SU-DHL-6 (cell line): ENCODE measurements around the gene SLC45A3.
A peak's percentile ranks its signal among the peaks of the same experiment; 100 is the strongest.

Source experiments
- H2AFZ ChIP-seq: fragments of 200-600 bp; sonication (generic); 2 replicates; pipeline ENCODE4 v1.6.1; 2014; ENCODE audit warnings: low read depth, mild to moderate bottlenecking, moderate library complexity, mixed read lengths, antibody characterized with exemption, low read length; ENCODE audit not compliant: severe bottlenecking
- H3F3A ChIP-seq: fragments of 200-600 bp; shearing (Covaris generic); 2 replicates; pipeline ENCODE4 v1.6.0; 2016; ENCODE audit warnings: antibody characterized with exemption, mild to moderate bottlenecking; ENCODE audit not compliant: insufficient read depth
- H3K27ac ChIP-seq: fragments of 200-600 bp; sonication (generic); 2 replicates; pipeline ENCODE4 v1.5.1; 2016; ENCODE audit warnings: low read depth, mild to moderate bottlenecking, low read length, moderate library complexity, mixed read lengths
- H3K27me3 ChIP-seq: fragments of 200-600 bp; sonication (generic), shearing (Covaris generic); 2 replicates; pipeline ENCODE4 v1.6.0; 2014; ENCODE audit warnings: mild to moderate bottlenecking, low read length
- H3K36me3 ChIP-seq: fragments of 200-600 bp; sonication (generic); 2 replicates; pipeline ENCODE4 v1.6.1; 2014; ENCODE audit warnings: mild to moderate bottlenecking, low read length, mixed read lengths
- H3K4me2 ChIP-seq: fragments of 300-600, 200-600 bp; shearing (Covaris generic), sonication (generic); 2 replicates; pipeline ENCODE4 v1.6.0; 2014; ENCODE audit warnings: low read length, low read depth, mild to moderate bottlenecking; ENCODE audit not compliant: poor library complexity, severe bottlenecking
- H3K4me3 ChIP-seq: fragments of 200-600 bp; sonication (generic); 2 replicates; pipeline ENCODE4 v1.5.1; 2014; ENCODE audit warnings: antibody characterized with exemption, low read length, mild to moderate bottlenecking, mixed read lengths; ENCODE audit not compliant: insufficient read depth, poor library complexity, severe bottlenecking
- H3K79me2 ChIP-seq: fragments of 200-600 bp; sonication (generic); 2 replicates; pipeline ENCODE4 v1.6.1; 2014; ENCODE audit warnings: mild to moderate bottlenecking, low read length, moderate library complexity; ENCODE audit not compliant: insufficient read depth
- H3K9ac ChIP-seq: fragments of 200-600 bp; sonication (generic); 2 replicates; pipeline ENCODE4 v1.7.0; 2014; ENCODE audit warnings: mild to moderate bottlenecking, low read length
- H3K9me2 ChIP-seq: fragments of 200-600 bp; sonication (generic); replicated peaks from 2 replicates; pipeline ENCODE4 v1.6.1; 2014; ENCODE audit warnings: low read length; ENCODE audit not compliant: insufficient read depth
- H3K9me3 ChIP-seq: fragments of 200-600 bp; sonication (generic); 2 replicates; pipeline ENCODE4 v1.6.1; 2014; ENCODE audit warnings: low read length, mixed read lengths; ENCODE audit not compliant: insufficient read depth
- H4K20me1 ChIP-seq: fragments of 200-600 bp; sonication (generic); 2 replicates; pipeline ENCODE4 v1.6.1; 2014; ENCODE audit warnings: low read depth, mild to moderate bottlenecking, antibody characterized with exemption, low read length, moderate library complexity, mixed read lengths
- CTCF ChIP-seq: fragments of 200-600 bp; sonication (generic); IDR thresholded peaks from one replicate; pipeline ENCODE4 v1.5.1; 2017; ENCODE audit warnings: antibody characterized with exemption, mild to moderate bottlenecking, low read length, moderate library complexity; ENCODE audit not compliant: insufficient read depth, poor library complexity, severe bottlenecking
- EZH2phosphoT487 ChIP-seq: fragments of 200-600 bp; sonication (generic), shearing (Covaris generic); conservative IDR thresholded peaks from 2 replicates; pipeline ENCODE4 v1.6.1; 2018; ENCODE audit warnings: mild to moderate bottlenecking, antibody characterized with exemption, low read length, moderate library complexity, mixed read lengths

Gene SLC45A3

GRCh38 chr1:205661429-205662134, 18.7 kb downstream of the SLC45A3 start:
- H3K9me2 ChIP-seq = no peaks in the 10 kb centered on the region
- peak overlapping the region; percentile 25; the same call in 1 of the 2 replicates for H3K27ac ChIP-seq
- no peaks in the 10 kb centered on the region for H4K20me1 ChIP-seq
- no peak overlapping the region for H3K4me3 ChIP-seq
- no peak overlapping the region for H2AFZ ChIP-seq
- no peaks in the 10 kb centered on the region; the same call in 1 of the 2 replicates for H3K79me2 ChIP-seq
- no peaks in the 10 kb centered on the region for H3K36me3 ChIP-seq
- H3K9me3 ChIP-seq = no peaks in the 10 kb centered on the region
- H3K9ac ChIP-seq = no peak overlapping the region
- H3K27me3 ChIP-seq = no peaks in the 10 kb centered on the region
- TF ChIP-seq CTCF (no peak), EZH2phosphoT487 (no peak)
- H3F3A ChIP-seq = peaks cover 19% of the 10 kb centered on the region
- no peak overlapping the region for H3K4me2 ChIP-seq

GRCh38 chr1:205660361-205660760, 19.9 kb downstream of the SLC45A3 start:
- no peak overlapping the region for H3K4me3 ChIP-seq
- no peak for TF ChIP-seq CTCF
- TF ChIP-seq EZH2phosphoT487 = no peak
- no peak overlapping the region for H2AFZ ChIP-seq
- no peaks in the 10 kb centered on the region for H3K9me3 ChIP-seq
- peaks cover 7% of the 10 kb centered on the region for H3F3A ChIP-seq
- no peaks in the 10 kb centered on the region for H3K36me3 ChIP-seq
- H3K79me2 ChIP-seq = no peaks in the 10 kb centered on the region; the same call in 1 of the 2 replicates
- no peak overlapping the region for H3K9ac ChIP-seq
- H3K27me3 ChIP-seq = no peaks in the 10 kb centered on the region
- no peak overlapping the region for H3K4me2 ChIP-seq
- peak overlapping the region; percentile 55 for H3K27ac ChIP-seq
- no peaks in the 10 kb centered on the region for H3K9me2 ChIP-seq
- H4K20me1 ChIP-seq = no peaks in the 10 kb centered on the region

- no peaks in the 10 kb centered on the region for H3K9me3 ChIP-seq
- H3K79me2 ChIP-seq = no peaks in the 10 kb centered on the region; the same call in 1 of the 2 replicates
- no peak overlapping the region for H3K9ac ChIP-seq
- TF ChIP-seq CTCF = peak; percentile 89
- no peak for TF ChIP-seq EZH2phosphoT487
- no peak overlapping the region for H3K4me3 ChIP-seq
- H4K20me1 ChIP-seq = no peaks in the 10 kb centered on the region
- peak overlapping the region; percentile 55; the same call in 1 of the 2 replicates for H3K27ac ChIP-seq
- H3K4me2 ChIP-seq = no peak overlapping the region
- H2AFZ ChIP-seq = no peak overlapping the region
- no peaks in the 10 kb centered on the region for H3K36me3 ChIP-seq
- no peaks in the 10 kb centered on the region for H3K27me3 ChIP-seq
- no peaks in the 10 kb centered on the region for H3F3A ChIP-seq
- no peaks in the 10 kb centered on the region for H3K9me2 ChIP-seq
These were observed 21.2 kb downstream of the SLC45A3 start for GRCh38 chr1:205658943-205659581.
